Measurements from ENCODE around the gene SH2D6.

Gene SH2D6

GRCh38 chr2:85421260-85422071 is 3.0 kb downstream of the SH2D6 start:
- peak; percentile 82 for DNase-seq (ENCODE audit: low read depth, low spot score)

DNA sequence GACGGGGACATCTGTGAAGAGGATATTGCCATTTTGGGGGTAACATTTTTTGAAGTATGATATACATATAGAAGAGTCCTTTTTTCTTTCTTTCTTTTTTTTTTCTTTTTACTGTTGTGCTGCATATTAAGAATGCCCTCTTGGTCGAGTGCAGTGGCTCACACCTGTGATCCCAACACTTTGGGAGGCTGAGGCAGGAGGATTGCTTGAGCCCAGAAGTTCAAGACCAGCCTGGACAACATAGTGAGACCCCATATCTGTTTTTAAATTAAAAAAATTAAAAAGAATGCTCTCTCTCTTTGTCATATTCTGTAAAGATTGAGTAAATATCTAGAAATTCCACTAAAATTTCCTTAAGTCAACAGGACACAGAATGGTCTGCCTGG is 3.6 kb downstream of the SH2D6 start:
- DNase-seq (ENCODE audit: low read depth, low spot score), result no peak

GRCh38 chr2:85423525-85423924 is 5.0 kb downstream of the SH2D6 start:
- DNase-seq (ENCODE audit: low read depth, low spot score), result no peak

GRCh38 chr2:85425588-85425987 is 7.1 kb downstream of the SH2D6 start:
- no peak for DNase-seq (ENCODE audit: low read depth, low spot score)

DNA sequence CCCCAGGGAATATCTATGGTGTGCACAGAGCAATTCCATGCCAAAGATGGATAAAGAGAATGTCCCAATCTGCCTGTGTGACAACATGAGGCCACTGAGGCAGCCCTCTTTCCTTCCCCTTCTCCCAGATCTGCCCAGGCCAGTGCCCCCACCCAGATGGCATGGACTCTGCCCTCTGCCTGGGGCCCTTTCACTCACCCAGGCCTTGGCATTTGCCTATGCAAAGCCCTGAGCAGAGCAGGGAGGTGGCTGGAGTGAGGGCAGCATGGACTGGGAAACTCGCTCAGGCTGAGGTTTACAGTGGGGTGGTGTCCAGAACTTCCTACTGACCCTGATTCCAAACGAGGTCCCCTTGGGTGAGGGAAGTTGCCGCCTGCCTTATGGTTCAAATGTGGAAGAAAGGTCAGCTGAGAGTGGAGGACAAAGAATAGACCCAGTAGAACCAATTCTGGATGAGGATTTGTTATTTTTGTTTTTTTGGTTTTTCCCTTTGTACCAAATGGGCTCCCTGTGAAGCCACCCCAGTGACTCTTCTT is 8.9 kb downstream of the SH2D6 start:
- DNase-seq (ENCODE audit: low read depth, low spot score), result no peak

GRCh38 chr2:85428343-85428881 is 9.9 kb downstream of the SH2D6 start:
- DNase-seq (ENCODE audit: low read depth, low spot score), result no peak

DNA sequence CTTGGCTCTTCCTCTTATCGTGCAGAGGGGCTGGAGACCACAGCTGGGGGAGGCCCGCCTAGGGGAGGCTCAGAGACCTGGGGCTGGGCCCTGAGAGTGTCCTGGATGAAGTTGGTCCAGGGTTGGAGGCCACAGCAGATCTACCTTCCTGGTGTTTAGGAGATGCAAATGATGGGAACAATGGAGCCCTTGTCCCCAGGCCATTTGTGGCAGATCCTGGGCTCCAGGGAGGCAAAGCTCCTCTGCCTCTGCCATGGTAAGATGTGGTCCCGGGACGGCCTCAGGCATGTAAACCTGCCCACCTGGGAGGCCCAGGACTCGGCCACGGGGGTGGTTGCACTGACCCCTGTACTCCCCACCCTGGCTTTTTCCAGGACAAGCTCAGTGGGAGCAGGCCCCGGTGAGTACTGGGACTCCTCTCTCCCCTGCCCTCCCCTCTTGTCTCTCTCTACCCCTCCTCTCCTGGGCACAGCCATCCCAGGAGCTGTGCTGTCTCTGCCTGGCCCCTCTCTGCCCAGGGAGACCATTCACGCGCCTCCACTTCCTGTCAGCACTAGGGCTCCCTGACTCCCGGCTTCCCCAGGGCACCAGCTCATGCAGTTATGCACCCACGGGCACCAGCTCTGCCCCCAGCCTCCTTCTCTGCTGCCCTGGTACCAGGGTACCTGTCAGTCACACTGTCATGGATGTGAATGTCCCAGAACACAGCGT is 10.9 kb downstream of the SH2D6 start:
- no peak for DNase-seq (ENCODE audit: low read depth, low spot score)

GRCh38 chr2:85429924-85430289 is 11.4 kb downstream of the SH2D6 start:
- no peak for DNase-seq (ENCODE audit: low read depth, low spot score)

GRCh38 chr2:85430752-85431569 is 12.4 kb downstream of the SH2D6 start:
- peak; percentile 93 for DNase-seq (ENCODE audit: low read depth, low spot score)

GRCh38 chr2:85431570-85432205 is 13.2 kb downstream of the SH2D6 start:
- no peak for DNase-seq (ENCODE audit: low read depth, low spot score)

GRCh38 chr2:85433511-85434089 is 15.1 kb downstream of the SH2D6 start:
- peak; percentile 77 for DNase-seq (ENCODE audit: low read depth, low spot score)

- no peak for DNase-seq (ENCODE audit: low read depth, low spot score)
These were observed 16.2 kb downstream of the SH2D6 start for GRCh38 chr2:85434696-85435095.

DNA sequence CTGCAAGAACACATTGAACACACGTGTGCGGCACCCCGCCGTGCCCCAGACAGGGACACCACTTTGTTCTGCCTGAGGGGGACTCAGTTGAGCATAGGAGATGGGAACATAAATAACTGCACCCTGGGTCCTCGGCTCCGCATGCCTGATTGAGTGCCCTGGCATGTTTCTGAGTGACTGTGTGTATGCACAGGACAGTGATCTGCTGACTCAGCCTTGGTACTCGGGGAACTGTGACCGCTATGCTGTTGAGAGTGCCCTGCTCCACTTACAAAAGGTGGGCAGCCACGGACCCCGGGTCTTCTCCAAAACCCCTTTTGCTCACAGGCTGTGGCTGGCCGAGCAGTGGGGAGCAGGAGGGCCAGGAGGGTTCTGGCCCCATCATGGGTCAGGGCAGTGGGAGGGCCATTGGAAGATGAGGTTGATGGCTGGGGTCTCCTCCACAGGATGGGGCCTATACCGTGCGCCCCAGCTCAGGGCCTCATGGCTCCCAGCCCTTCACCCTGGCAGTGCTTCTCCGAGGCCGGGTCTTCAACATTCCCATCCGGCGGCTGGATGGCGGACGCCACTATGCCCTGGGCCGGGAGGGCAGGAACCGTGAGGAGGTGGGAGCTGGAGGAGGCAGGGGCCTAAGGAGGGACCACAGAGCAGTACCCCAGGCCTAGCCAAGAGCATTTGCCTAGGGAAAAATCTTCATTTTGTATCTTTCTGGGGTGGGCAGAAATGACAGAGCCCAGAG is 16.9 kb downstream of the SH2D6 start:
- DNase-seq (ENCODE audit: low read depth, low spot score), result no peak

- no peak for DNase-seq (ENCODE audit: low read depth, low spot score)
These were observed 17.7 kb downstream of the SH2D6 start for GRCh38 chr2:85435981-85436835.

GRCh38 chr2:85436836-85437487 is 18.4 kb downstream of the SH2D6 start:
- no peak for DNase-seq (ENCODE audit: low read depth, low spot score)

- peak; percentile 94 for DNase-seq (ENCODE audit: low read depth, low spot score)
These were observed 19.1 kb downstream of the SH2D6 start for GRCh38 chr2:85437488-85438200.

DNA sequence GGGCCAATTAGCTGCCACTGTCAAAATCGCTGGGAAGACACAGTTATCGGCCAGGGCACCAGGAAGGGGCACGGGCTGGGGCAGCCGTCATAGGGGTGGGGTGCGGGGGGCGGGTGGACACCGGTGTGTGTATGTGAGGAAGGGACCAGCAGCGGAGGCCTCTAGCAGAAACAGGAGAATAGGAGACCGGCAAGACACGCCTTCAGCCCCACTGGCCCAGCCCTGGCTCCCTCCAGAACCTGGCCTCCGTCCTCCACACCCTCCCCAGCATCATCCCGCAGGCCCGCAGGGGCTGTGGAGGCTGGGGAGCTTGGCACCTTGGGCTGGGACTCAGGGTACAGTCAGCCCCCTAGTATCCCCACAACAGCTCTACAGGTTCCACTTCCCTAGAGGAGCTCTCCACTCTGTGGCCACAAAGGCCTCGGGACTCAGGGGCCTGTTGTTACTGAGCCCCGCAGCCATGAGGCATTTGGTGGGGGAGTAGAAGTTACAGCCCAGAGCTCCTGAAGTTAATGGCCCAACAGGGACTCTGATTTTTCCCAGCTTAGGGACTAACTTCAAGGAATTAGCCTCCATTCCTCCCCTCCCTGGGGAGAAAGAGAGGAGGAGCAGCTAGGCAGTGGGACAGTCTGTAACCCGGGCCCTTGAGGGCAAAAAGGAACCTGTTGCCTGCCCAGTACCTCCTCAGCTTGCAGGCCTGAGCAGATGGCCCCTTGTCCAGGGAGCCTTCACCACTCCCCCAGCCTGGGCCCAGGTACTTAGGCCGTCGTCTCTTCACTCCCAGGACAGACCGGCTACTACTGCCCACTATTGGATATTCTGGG is 19.9 kb downstream of the SH2D6 start:
- DNase-seq (ENCODE audit: low read depth, low spot score), result no peak
